Endothelial cell of umbilical vein (primary cell): ENCODE measurements around the gene PRPSAP1. TPM values are rescaled to one million over a fixed set of nuclear protein-coding genes. Genes with fewer than 3 reads are reported as not detected.

Experiments used
- BruUV-seq: library from RNA; stranded (reverse); fragments of 400-500 nt; replicated peaks from 2 replicates; lab custom pipeline; 2021; lab: Mats Ljungman, UMichigan
- CTCF ChIA-PET: fragments of 300-600, 350-600 bp; sonication (Branson Sonifier 250); formaldehyde crosslinking; loops from one replicate; lab custom pipeline; 2021; ENCODE audit warnings: antibody characterized with exemption, inconsistent platforms; lab: Charles Lee
- POLR2A ChIA-PET: fragments of 300-600, 350-600 bp; sonication (Branson Sonifier 250); formaldehyde crosslinking; loops from one replicate; lab custom pipeline; 2021; ENCODE audit warnings: antibody characterized with exemption, inconsistent platforms; lab: Charles Lee
- DNase-seq: peaks from one replicate; pipeline ENCODE4 v3.0.0-alpha.2; 2011; ENCODE audit warnings: low read depth, low spot score
- FAIRE-seq: peaks from 2 replicates; lab custom pipeline; 2011; peaks lifted over from hg19 to GRCh38; lab: Jason Lieb, UNC
- H2AFZ ChIP-seq: 2 replicates; pipeline ENCODE4 v1.6.0; 2012; ENCODE audit warnings: low read depth, low read length, control low read depth, inconsistent platforms
- H3K27ac ChIP-seq: 2 replicates; pipeline ENCODE4 v1.5.1; 2011; ENCODE audit warnings: low read depth, mild to moderate bottlenecking, control low read depth, low read length, moderate library complexity; ENCODE audit not compliant: insufficient read depth
- H3K27me3 ChIP-seq, 2 experiments: 2 replicates each; pipeline versions ENCODE4 v1.6.0 to v1.6.1; 2011; ENCODE audit warnings: low read length in 2 of 2, mixed read lengths in 1 of 2; ENCODE audit not compliant: control insufficient read depth in 2 of 2, insufficient read depth in 2 of 2
- H3K36me3 ChIP-seq, 2 experiments: 2 replicates in 1 of 2; 3 replicates in 1 of 2; pipeline ENCODE4 v1.5.1; 2011; ENCODE audit warnings: low read length in 2 of 2, mild to moderate bottlenecking in 1 of 2, moderate library complexity in 1 of 2; ENCODE audit not compliant: control insufficient read depth in 2 of 2, insufficient read depth in 2 of 2; ENCODE audit errors: extremely low read depth in 1 of 2
- H3K4me1 ChIP-seq: 3 replicates; pipeline ENCODE4 v1.5.1; 2011; ENCODE audit warnings: mild to moderate bottlenecking, low read length; ENCODE audit not compliant: control insufficient read depth, insufficient read depth; ENCODE audit errors: extremely low read depth
- H3K4me2 ChIP-seq: 2 replicates; pipeline ENCODE4 v1.6.1; 2011; ENCODE audit warnings: low read length, control low read depth, mixed read lengths; ENCODE audit not compliant: insufficient read depth
- H3K4me3 ChIP-seq, 3 experiments: fragments of 200-600 bp in 1 of 3; sonication (generic), shearing (Covaris generic) in 1 of 3; replicated peaks in 1 of 3; 2 replicates each; pipeline ENCODE4 v1.5.1; 2011 to 2016; ENCODE audit warnings: control low read depth in 3 of 3, low read length in 3 of 3, mild to moderate bottlenecking in 2 of 3, inconsistent platforms in 1 of 3, low read depth in 1 of 3, moderate library complexity in 1 of 3; ENCODE audit not compliant: insufficient read depth in 1 of 3
- H3K79me2 ChIP-seq: 2 replicates; pipeline ENCODE4 v1.6.0; 2012; ENCODE audit warnings: low read length, inconsistent platforms; ENCODE audit not compliant: control insufficient read depth, insufficient read depth
- H3K9ac ChIP-seq: replicated peaks from 2 replicates; pipeline ENCODE3; 2011; ENCODE audit warnings: low read length, control low read depth; ENCODE audit not compliant: insufficient read depth; ENCODE audit errors: extremely low read depth
- H3K9me1 ChIP-seq: replicated peaks from 3 replicates; pipeline ENCODE4 v1.6.0; 2011; ENCODE audit warnings: mild to moderate bottlenecking, low read length; ENCODE audit not compliant: control insufficient read depth, insufficient read depth; ENCODE audit errors: extremely low read depth
- H3K9me3 ChIP-seq: replicated peaks from 2 replicates; pipeline ENCODE4 v1.5.1; 2012; ENCODE audit warnings: low read length, inconsistent platforms; ENCODE audit not compliant: control insufficient read depth, insufficient read depth
- H4K20me1 ChIP-seq: replicated peaks from 2 replicates; pipeline ENCODE3; 2011; ENCODE audit warnings: mild to moderate bottlenecking, low read length; ENCODE audit not compliant: control insufficient read depth, insufficient read depth; ENCODE audit errors: extremely low read depth
- CTCF ChIP-seq, 2 donors: IDR thresholded peaks; 1 replicate in 1 of 2; 2 replicates in 1 of 2; pipeline ENCODE4 v1.5.1; 2011; ENCODE audit warnings: low read length in 2 of 2, mild to moderate bottlenecking in 2 of 2, moderate library complexity in 2 of 2, control low read depth in 1 of 2, inconsistent platforms in 1 of 2, low read depth in 1 of 2; ENCODE audit not compliant: insufficient read depth in 1 of 2; ENCODE audit errors: extremely low read depth in 1 of 2
- FOS ChIP-seq: IDR thresholded peaks from 2 replicates; pipeline ENCODE4 v1.6.1; 2011; ENCODE audit warnings: mild to moderate bottlenecking, low read length, moderate library complexity, borderline replicate concordance; ENCODE audit not compliant: insufficient read depth
- JUN ChIP-seq: IDR thresholded peaks from 2 replicates; pipeline ENCODE4 v1.6.1; 2011; ENCODE audit warnings: borderline replicate concordance, low read depth; ENCODE audit not compliant: insufficient read length, insufficient read depth
- MAX ChIP-seq: IDR thresholded peaks from 2 replicates; pipeline ENCODE4 v1.6.1; 2011; ENCODE audit not compliant: insufficient read depth, insufficient read length
- MYC ChIP-seq: IDR thresholded peaks from one replicate; pipeline ENCODE4 v1.6.1; 2011; ENCODE audit warnings: mild to moderate bottlenecking, low read depth, low read length
- POLR2AphosphoS5 ChIP-seq: IDR thresholded peaks from 2 replicates; pipeline ENCODE4 v1.6.1; 2012; ENCODE audit warnings: low read depth, mild to moderate bottlenecking, control low read depth, low read length, moderate library complexity; ENCODE audit not compliant: insufficient read depth
- dilution Hi-C: fragments of 300-500 bp; cut with MboI; formaldehyde crosslinking; loops from one replicate; pipeline ENCODE4 v1.15.0; 2019; ENCODE audit warnings: low sequenced_read_pairs; ENCODE audit not compliant: extremely low pct_ligation_motif_present
- intact Hi-C: fragments of 100-400 bp; cut with micrococcal nuclease; formaldehyde crosslinking; loops from one replicate; pipeline ENCODE4 v1.10.0; 2022
- polyA plus RNA-seq, 4 experiments: library from polyadenylated mRNA; depleted of rRNA in 3 of 4; stranded (reverse) in 3 of 4; unstranded in 1 of 4; fragments of >200 nt; gene quantifications; 2 replicates each; pipeline versions ENCODE4 v1.2.1 to v1.2.3, GENCODE V29; 2011 to 2012; ENCODE audit warnings: missing spikeins in 1 of 4
- total RNA-seq: library from RNA; stranded (reverse); gene quantifications from 2 replicates; pipeline ENCODE4 v1.2.3, GENCODE V29; 2021

Gene PRPSAP1
- total and polyA plus RNA-seq, 2 donors (not counting 3 experiments of a cell fraction or from before 2014, with no cell fraction given), result 90.2 to 123 TPM

GRCh38 chr17:76270127-76270592 lies 83.6 kb downstream of the PRPSAP1 start:
- Histone ChIP-seq H3K9me1 (no peaks in the 10 kb centered on the region), H3K27ac (no peak overlapping the region), H3K9me3 (no peaks in the 10 kb centered on the region), H3K4me3 (no peak overlapping the region), H3K36me3 (peaks cover 0 to 6% of the 10 kb centered on the region in 2 experiments), H3K79me2 (peaks cover 39% of the 10 kb centered on the region), H3K9ac (no peak overlapping the region), H2AFZ (no peak overlapping the region), H3K4me1 (peaks cover 20% of the 10 kb centered on the region), H3K27me3 (no peaks in the 10 kb centered on the region), H4K20me1 (no peaks in the 10 kb centered on the region), H3K4me2 (no peak overlapping the region)
- no peak for TF ChIP-seq JUN
- TF ChIP-seq FOS, result no peak
- no peak for TF ChIP-seq POLR2AphosphoS5
- no peak for TF ChIP-seq MYC
- TF ChIP-seq MAX, result no peak
- no peak for TF ChIP-seq CTCF (IDR thresholded peaks at IDR 0.05; ENCODE audit: extremely low read depth in 1 of 2, insufficient read depth in 1 of 2, low read depth in 1 of 2, low read length in 2 of 2)
- intact Hi-C loops, result loop anchor here (10.0 kb wide), 1 partner anchor 255 kb away; no protein-coding TSS in a partner anchor
- ChIA-PET POLR2A (no interaction called here), CTCF (interaction anchor here (1.2 to 14.1 kb wide), 4 partner anchors 9 to 148 kb away, joined by 3 to 320 read pairs (median 12); no protein-coding TSS in a partner anchor)
- BruUV-seq, result no TSS peak
- no peak for FAIRE-seq
- dilution Hi-C loops, result no loop called here
- DNase-seq, result no peak
